ENCODE data around the gene TUBB. TPM values are rescaled to one million over a fixed set of nuclear protein-coding genes. Genes with fewer than 3 reads are reported as not detected.
"Not testable (repeated sequence)": the region's sequence is repeated elsewhere in the genome, so short reads cannot be mapped to it uniquely, and the experiment has no call there.

Gene TUBB
- polyA plus RNA-seq, 5 donors: 1,106 to 1,526 (median 1,140) TPM

- not testable (repeated sequence) for DNase-seq
These were observed 36.4 kb downstream of the TUBB start for GRCh38 chr6:30756405-30757003.

- no peak for DNase-seq
These were observed 37.2 kb downstream of the TUBB start for GRCh38 chr6:30757261-30757904.

DNA sequence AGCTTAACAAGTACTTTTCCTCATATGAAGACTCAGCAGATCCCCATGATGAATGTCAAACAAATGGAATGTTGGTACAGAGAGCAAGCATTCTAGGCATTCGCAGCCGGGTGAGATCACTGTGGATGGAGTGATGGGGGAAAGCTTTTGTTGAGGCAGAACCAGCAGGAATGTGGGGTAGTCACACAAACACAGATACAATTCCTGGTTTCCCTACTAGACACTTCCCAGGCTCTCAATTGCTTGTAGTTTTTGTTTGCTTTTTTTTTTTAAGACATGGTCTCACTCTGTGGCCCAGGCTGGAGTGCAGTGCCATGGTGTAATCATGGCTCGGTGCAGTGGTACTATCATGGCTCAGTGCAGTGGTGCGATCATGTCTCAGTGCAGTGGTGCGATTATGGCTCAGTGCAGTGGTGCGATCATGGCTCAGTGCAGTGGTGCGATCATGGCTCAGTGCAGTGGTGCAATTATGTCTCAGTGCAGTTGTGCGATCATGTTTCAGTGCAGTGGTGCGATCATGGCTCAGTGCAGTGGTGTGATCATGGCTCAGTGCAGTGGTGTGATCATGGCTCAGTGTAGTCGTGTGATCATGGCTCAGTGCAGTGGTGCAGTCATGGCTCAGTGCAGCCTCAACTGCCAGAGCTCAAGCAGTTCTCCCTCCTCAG, 39.6 kb downstream of the TUBB start:
- DNase-seq: no peak

GRCh38 chr6:30760549-30760948, 40.4 kb downstream of the TUBB start:
- no peak for DNase-seq

DNA sequence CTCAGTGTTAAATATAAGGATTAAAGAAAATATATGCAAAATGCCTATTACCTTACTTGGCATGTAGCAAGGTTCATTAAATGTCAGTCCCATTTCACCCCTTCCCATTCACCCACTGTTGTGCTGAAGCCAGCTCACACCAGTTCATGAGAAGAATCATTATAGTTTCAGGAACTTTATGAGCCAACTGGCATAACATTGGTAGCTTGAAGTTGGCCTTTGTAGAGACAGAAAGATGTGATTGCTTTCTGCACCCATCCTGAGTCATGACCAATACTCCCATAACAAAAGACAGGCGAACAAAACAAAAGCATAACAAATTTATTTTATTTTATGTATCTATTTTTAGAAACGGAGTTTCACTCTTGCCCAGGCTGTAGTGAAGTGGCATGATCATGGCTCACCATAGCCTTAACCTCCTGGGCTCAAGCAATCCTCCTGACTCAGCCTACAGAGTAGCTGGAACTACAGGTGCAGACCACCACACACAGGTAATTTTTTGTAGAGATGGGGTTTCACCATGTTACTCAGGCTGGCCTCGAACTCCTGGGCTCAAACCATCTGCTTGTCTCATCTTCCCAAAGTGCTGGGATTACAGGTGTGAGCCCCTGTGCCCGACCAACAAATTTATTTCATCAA, 41.8 kb downstream of the TUBB start:
- no peak for DNase-seq

DNA sequence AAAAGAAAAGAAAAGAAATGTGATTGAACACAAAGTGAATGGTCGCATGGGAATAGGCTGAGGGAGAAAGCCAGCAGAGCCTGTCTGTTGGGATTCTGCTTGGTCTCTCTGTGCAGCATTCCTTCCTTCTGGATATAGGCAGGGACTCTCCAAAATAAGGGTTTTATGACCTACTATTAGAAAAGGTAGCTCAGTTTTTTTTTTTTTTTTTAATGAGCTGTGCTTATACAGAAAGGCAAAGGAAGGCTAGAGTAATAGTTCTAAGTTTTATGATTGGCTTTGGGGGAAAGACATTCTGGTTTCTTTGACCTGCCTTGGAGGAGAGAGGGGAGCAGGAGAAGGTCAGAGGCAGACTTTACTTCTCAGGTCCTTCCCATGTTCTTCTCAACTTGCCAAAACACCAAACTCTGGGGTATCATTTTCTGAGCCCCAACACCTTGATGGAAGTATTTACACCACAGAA, 43.0 kb downstream of the TUBB start:
- no peak for DNase-seq

GRCh38 chr6:30763618-30764489, 43.7 kb downstream of the TUBB start:
- no peak for DNase-seq

GRCh38 chr6:30764490-30765043, 44.4 kb downstream of the TUBB start:
- DNase-seq: not testable (repeated sequence)

GRCh38 chr6:30765495-30765894, 45.3 kb downstream of the TUBB start:
- not testable (repeated sequence) for DNase-seq

- no peak for DNase-seq
These were observed 46.5 kb downstream of the TUBB start for GRCh38 chr6:30766461-30767157.

GRCh38 chr6:30767158-30767943, 47.2 kb downstream of the TUBB start:
- no peak for DNase-seq

GRCh38 chr6:30767944-30768301, 47.8 kb downstream of the TUBB start:
- DNase-seq: no peak

DNA sequence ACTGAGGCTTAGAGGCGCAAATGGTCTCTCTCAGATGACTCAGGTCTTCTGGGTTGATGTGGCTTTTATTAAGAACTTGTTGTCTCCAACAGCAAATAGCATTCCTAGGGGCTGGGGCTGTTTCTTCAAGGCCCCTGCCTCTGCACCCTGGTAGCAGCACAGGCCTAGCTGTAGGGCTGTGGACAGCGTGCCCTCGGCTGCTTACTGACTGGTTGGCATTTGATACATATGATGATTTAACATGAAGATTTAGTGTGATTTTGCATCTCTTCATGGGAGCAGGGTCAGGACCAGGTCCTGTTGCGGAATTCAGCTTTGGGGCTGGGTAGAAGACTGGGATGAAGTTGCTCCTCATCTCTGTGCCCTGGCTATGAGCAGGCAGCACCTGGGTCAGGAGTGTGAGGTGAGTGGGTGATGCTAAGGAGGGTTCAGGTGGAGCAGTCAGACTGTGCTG, 48.5 kb downstream of the TUBB start:
- DNase-seq: no peak

GRCh38 chr6:30769088-30769852, 49.1 kb downstream of the TUBB start:
- DNase-seq: no peak

GRCh38 chr6:30769853-30770524, 49.8 kb downstream of the TUBB start:
- DNase-seq: no peak

DNA sequence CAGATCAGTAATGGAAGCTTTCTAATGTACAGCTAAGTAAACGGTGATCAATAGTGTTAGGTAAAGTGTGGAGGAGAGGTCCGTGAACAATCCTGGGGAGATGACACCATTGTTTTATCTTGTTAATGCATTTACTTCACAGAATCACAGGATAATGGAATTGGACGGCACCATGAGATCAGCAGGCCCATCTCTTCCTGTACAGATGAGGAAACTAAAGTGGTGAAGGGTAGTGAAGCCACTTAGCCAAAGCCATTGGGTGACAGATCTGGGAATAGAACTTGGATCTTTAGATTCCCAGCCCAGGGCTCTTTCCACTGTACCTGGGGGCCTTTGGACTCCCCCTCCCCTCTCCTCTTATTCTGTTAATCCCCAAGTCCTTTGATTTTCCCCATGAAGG, 50.4 kb downstream of the TUBB start:
- no peak for DNase-seq

GRCh38 chr6:30774701-30775100, 54.5 kb downstream of the TUBB start:
- DNase-seq: no peak
